GM12891 (cell line): ENCODE data around the gene ELOVL3.

Source experiments
- POLR2A ChIP-seq: IDR thresholded peaks from 2 replicates; pipeline ENCODE4 v1.6.1; 2011; ENCODE audit warnings: low read depth, low read length, control low read depth
- POU2F2 ChIP-seq: IDR thresholded peaks from 2 replicates; pipeline ENCODE4 v1.6.1; 2011; ENCODE audit warnings: low read depth, mild to moderate bottlenecking, control low read depth, low read length, moderate library complexity
- TAF1 ChIP-seq: IDR thresholded peaks from 2 replicates; pipeline ENCODE4 v1.6.1; 2011; ENCODE audit warnings: low read depth, low read length, control low read depth

DNA sequence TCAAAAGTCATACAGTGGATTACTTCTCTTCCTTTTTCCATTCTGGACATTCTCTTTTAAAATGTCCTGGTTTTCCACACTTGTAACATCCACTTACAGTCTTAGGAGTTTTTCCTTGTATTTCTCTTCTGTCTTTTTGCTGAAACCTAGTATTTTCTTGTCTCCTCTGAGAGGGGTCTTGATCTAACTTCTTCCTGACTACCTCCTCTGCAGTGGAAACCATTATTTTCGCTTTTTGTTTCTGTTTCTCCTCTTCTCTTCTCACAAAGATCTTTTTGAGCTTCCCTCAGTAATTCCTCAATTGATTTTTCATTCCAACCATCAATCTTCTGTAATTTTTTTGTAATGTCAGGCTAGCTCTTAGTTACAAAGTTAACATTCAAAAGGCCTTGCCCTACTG lies 23.7 kb upstream of the ELOVL3 start:
- TF ChIP-seq TAF1 (no peak), POLR2A (no peak), POU2F2 (no peak)
